ENCODE results near the gene CCR7. TPM values are rescaled to one million over a fixed set of nuclear protein-coding genes. Genes with fewer than 3 reads are reported as not detected.

Gene CCR7
- total and polyA plus RNA-seq, 2 of the 13 experiments (the other 11 are each of a cell fraction or from before 2014, with no cell fraction given), result 0.04 to 0.53 TPM

DNA sequence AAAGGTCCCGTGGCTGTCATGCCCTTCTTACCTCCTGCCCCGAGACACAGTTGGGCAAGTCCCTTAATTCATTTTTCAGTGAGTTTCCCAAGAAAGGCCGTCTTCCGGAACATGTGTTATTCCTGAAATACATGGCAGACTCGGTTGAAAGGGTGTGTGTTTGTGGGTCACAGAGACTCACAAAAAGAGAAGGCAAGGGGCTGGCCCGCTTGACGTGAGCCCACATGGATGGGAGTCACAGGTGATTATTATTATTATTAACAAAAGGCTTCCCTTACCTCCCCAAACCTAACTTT lies 34.1 kb upstream of the CCR7 start:
- in situ Hi-C loops (cut with HindIII; ENCODE audit: extremely low pct_ligation_motif_present, low pct_unique_long_range_greater_than_20kb), result no loop called here
- DNase-seq (ENCODE audit: low spot score) (no peak), FAIRE-seq (no peak), ATAC-seq (no peak)
- H3K36me3 ChIP-seq (replicated peaks in 1 of 2; ENCODE audit: control insufficient read depth in 1 of 2, insufficient read depth in 2 of 2, low read length in 2 of 2), result no peaks in the 10 kb centered on the region
- no peak overlapping the region for H3K4me2 ChIP-seq (ENCODE audit: low read depth, low read length)
- no peak overlapping the region for H2AFZ ChIP-seq (ENCODE audit: low read length)
- H4K20me1 ChIP-seq (ENCODE audit: insufficient read depth, low read length), result no peaks in the 10 kb centered on the region
- intact Hi-C loops (cut with micrococcal nuclease; ENCODE audit: unreplicated experiment), result no loop called here
- no peaks in the 10 kb centered on the region for H3K9me3 ChIP-seq (ENCODE audit: low read length)
- H3K4me3 ChIP-seq (replicated peaks in 1 of 3; ENCODE audit: insufficient read depth in 1 of 3, low read depth in 2 of 3, low read length in 3 of 3), result no peak overlapping the region
- H3K27me3 ChIP-seq (ENCODE audit: control insufficient read depth in 1 of 2, insufficient read depth in 2 of 2, low read length in 2 of 2), result peaks cover 1 to 3% of the 10 kb centered on the region in 2 experiments; a peak in 1 of 5 replicates
- H3K4me1 ChIP-seq (ENCODE audit: insufficient read depth, low read length), result peaks cover 39% of the 10 kb centered on the region
- ChIA-PET POLR2A (no interaction called here), CTCF (ENCODE audit: low intra/inter-chr PET ratio, low total read pairs) (no interaction called here)
- H3K27ac ChIP-seq (ENCODE audit: extremely low read length, insufficient read depth, low read length), result no peak overlapping the region
- BruUV-seq (replicated peaks), result no TSS peak
- H3K79me2 ChIP-seq (ENCODE audit: insufficient read depth, low read length), result no peaks in the 10 kb centered on the region
- no peak overlapping the region for H3K9ac ChIP-seq (ENCODE audit: insufficient read depth, low read depth, low read length)
- WGBS (ENCODE audit: low lambda C conversion rate), result 56% methylated on average over 7 of the region's 7 CpGs
- TF ChIP-seq, protein P1, sequence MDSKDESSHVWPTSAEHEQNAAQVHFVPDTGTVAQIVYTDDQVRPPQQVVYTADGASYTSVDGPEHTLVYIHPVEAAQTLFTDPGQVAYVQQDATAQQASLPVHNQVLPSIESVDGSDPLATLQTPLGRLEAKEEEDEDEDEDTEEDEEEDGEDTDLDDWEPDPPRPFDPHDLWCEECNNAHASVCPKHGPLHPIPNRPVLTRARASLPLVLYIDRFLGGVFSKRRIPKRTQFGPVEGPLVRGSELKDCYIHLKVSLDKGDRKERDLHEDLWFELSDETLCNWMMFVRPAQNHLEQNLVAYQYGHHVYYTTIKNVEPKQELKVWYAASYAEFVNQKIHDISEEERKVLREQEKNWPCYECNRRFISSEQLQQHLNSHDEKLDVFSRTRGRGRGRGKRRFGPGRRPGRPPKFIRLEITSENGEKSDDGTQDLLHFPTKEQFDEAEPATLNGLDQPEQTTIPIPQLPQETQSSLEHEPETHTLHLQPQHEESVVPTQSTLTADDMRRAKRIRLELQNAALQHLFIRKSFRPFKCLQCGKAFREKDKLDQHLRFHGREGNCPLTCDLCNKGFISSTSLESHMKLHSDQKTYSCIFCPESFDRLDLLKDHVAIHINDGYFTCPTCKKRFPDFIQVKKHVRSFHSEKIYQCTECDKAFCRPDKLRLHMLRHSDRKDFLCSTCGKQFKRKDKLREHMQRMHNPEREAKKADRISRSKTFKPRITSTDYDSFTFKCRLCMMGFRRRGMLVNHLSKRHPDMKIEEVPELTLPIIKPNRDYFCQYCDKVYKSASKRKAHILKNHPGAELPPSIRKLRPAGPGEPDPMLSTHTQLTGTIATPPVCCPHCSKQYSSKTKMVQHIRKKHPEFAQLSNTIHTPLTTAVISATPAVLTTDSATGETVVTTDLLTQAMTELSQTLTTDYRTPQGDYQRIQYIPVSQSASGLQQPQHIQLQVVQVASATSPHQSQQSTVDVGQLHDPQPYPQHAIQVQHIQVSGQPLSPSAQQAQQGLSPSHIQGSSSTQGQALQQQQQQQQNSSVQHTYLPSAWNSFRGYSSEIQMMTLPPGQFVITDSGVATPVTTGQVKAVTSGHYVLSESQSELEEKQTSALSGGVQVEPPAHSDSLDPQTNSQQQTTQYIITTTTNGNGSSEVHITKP (CRISPR knock-in tag; IDR thresholded peaks at IDR 0.05; ENCODE audit: low read depth), result no peak
- no peak for TF ChIP-seq RBAK (CRISPR knock-in tag; IDR thresholded peaks at IDR 0.05)
- no peak for TF ChIP-seq KLF9 (CRISPR knock-in tag; IDR thresholded peaks at IDR 0.05; ENCODE audit: low read depth)
- TF ChIP-seq ZNF614 (CRISPR knock-in tag; IDR thresholded peaks at IDR 0.05; ENCODE audit: borderline replicate concordance), result no peak
- TF ChIP-seq ZNF543 (CRISPR knock-in tag; IDR thresholded peaks at IDR 0.05), result no peak
- TF ChIP-seq ZBTB3 (CRISPR knock-in tag; IDR thresholded peaks at IDR 0.05; ENCODE audit: borderline replicate concordance, low read depth), result no peak
- TF ChIP-seq ZNF510 (CRISPR knock-in tag; IDR thresholded peaks at IDR 0.05; ENCODE audit: low read depth), result no peak
- no peak for TF ChIP-seq PTBP1 (IDR thresholded peaks at IDR 0.05; ENCODE audit: low read depth, low read length, poor library complexity, severe bottlenecking)
- no peak for TF ChIP-seq ZNF749 (CRISPR knock-in tag; IDR thresholded peaks at IDR 0.05; ENCODE audit: borderline replicate concordance)
- no peak for TF ChIP-seq MAFF (IDR thresholded peaks at IDR 0.05; ENCODE audit: low read depth, low read length)
- no peak for TF ChIP-seq ZFP36 (IDR thresholded peaks at IDR 0.05; ENCODE audit: borderline replicate concordance, low read depth, low read length, partially characterized antibody)
